GM12878 (cell line): ENCODE data around the gene PTCD3. TPM values are rescaled to one million over a fixed set of nuclear protein-coding genes. Genes with fewer than 3 reads are reported as not detected.

ENCODE experiments used
- ATAC-seq: fragments of 200-7000 bp; cut with Tn5 transposase; 3 replicates; pipeline ENCODE4 v1.9.1; 2020; ENCODE audit warnings: mild to moderate bottlenecking, moderate library complexity
- BruUV-seq: library from RNA; stranded (reverse); fragments of 400-500 nt; replicated peaks from 2 replicates; lab custom pipeline; 2021; lab: Mats Ljungman, UMichigan
- CTCF ChIA-PET: fragments of 300-600 bp; sonication (Branson Sonifier 250); formaldehyde crosslinking; extraction: SDS; loops from one replicate; lab custom pipeline; 2021; ENCODE audit warnings: inconsistent platforms; lab: Yijun Ruan, JAX
- POLR2A ChIA-PET: fragments of 350-600 bp; formaldehyde crosslinking; extraction: SDS; loops from one replicate; lab custom pipeline; 2021; ENCODE audit warnings: inconsistent platforms; lab: Charles Lee
- RAD21 ChIA-PET: fragments of 300-600 bp; sonication (Branson Sonifier 250); formaldehyde crosslinking; loops from one replicate; lab custom pipeline; 2023; ENCODE audit warnings: antibody characterized with exemption; ENCODE audit not compliant: unreplicated experiment; lab: Charles Lee
- SMC1A ChIA-PET: fragments of 300-600 bp; sonication (Branson Sonifier 250); formaldehyde crosslinking; loops from one replicate; lab custom pipeline; 2023; ENCODE audit not compliant: unreplicated experiment, uncharacterized antibody; lab: Charles Lee
- DNase-seq: peaks from one replicate; pipeline ENCODE4 v3.0.0-alpha.2; 2011; ENCODE audit warnings: low read depth, low spot score
- FAIRE-seq: peaks from 3 replicates; lab custom pipeline; 2011; peaks lifted over from hg19 to GRCh38; lab: Jason Lieb, UNC
- H2AFZ ChIP-seq: 2 replicates; pipeline ENCODE4 v1.6.0; 2011; ENCODE audit warnings: low read depth, low read length, control low read depth; ENCODE audit not compliant: control insufficient read depth
- H3K27ac ChIP-seq: 2 replicates; pipeline ENCODE4 v1.5.1; 2011; ENCODE audit warnings: control low read depth; ENCODE audit not compliant: control insufficient read depth, insufficient read depth
- H3K27me3 ChIP-seq, 2 experiments: replicated peaks in 1 of 2; 2 replicates each; pipeline versions ENCODE4 v1.6.0 to v1.6.1; 2011; ENCODE audit warnings: low read length in 1 of 2; ENCODE audit not compliant: control insufficient read depth in 2 of 2, insufficient read depth in 2 of 2
- H3K36me3 ChIP-seq, 2 experiments: 2 replicates each; pipeline ENCODE4 v1.5.1; 2011; ENCODE audit warnings: low read length in 1 of 2; ENCODE audit not compliant: control insufficient read depth in 2 of 2, insufficient read depth in 2 of 2
- H3K4me1 ChIP-seq: 2 replicates; pipeline ENCODE4 v1.6.1; 2011; ENCODE audit warnings: mild to moderate bottlenecking, low read length, moderate library complexity, mixed read lengths; ENCODE audit not compliant: control insufficient read depth, insufficient read depth
- H3K4me2 ChIP-seq: 2 replicates; pipeline ENCODE4 v1.6.0; 2011; ENCODE audit warnings: control low read depth; ENCODE audit not compliant: control insufficient read depth, insufficient read depth
- H3K4me3 ChIP-seq: fragments of 200-600 bp; sonication (generic); 2 replicates; pipeline ENCODE4 v1.5.1; 2016
- H3K79me2 ChIP-seq: 2 replicates; pipeline ENCODE4 v1.6.0; 2011; ENCODE audit warnings: low read length; ENCODE audit not compliant: control insufficient read depth, insufficient read depth
- H3K9ac ChIP-seq: 2 replicates; pipeline ENCODE4 v1.8.0; 2011; ENCODE audit warnings: low read length, control low read depth, mixed read lengths; ENCODE audit not compliant: control insufficient read depth, insufficient read depth
- H3K9me3 ChIP-seq: replicated peaks from 3 replicates; pipeline ENCODE4 v1.5.1; 2011; ENCODE audit warnings: mild to moderate bottlenecking, low read length; ENCODE audit not compliant: control insufficient read depth, insufficient read depth
- H4K20me1 ChIP-seq: 2 replicates; pipeline ENCODE4 v1.6.0; 2011; ENCODE audit not compliant: control insufficient read depth, insufficient read depth
- ATF3 ChIP-seq: IDR thresholded peaks from 2 replicates; pipeline ENCODE4 v1.6.1; 2011; ENCODE audit warnings: low read depth, mild to moderate bottlenecking, low read length, moderate library complexity, borderline replicate concordance; ENCODE audit errors: extremely low read depth
- ESRRA ChIP-seq: IDR thresholded peaks from 2 replicates; pipeline ENCODE4 v1.6.1; 2012; ENCODE audit warnings: mild to moderate bottlenecking, low read length, improper control_type of control experiment
- HCFC1 ChIP-seq: fragments of 150-350 bp; IDR thresholded peaks from 2 replicates; pipeline ENCODE4 v1.6.1; 2014; ENCODE audit warnings: low read length
- NRF1 ChIP-seq: conservative IDR thresholded peaks from 2 replicates; pipeline ENCODE4 v1.6.1; 2011; ENCODE audit warnings: mild to moderate bottlenecking, low read depth, low read length, improper control_type of control experiment
- ZNF217 ChIP-seq: fragments of 450-650 bp; IDR thresholded peaks from 2 replicates; pipeline ENCODE4 v1.6.1; 2017; ENCODE audit warnings: antibody characterized with exemption, mild to moderate bottlenecking
- WGBS: methylation state at CpG from one replicate; pipeline ENCODE4 v1.1.6; 2016; ENCODE audit warnings: low lambda C conversion rate; ENCODE audit not compliant: insufficient replicate concordance, insufficient coverage; ENCODE audit errors: missing lambda C conversion rate; 5-methylcytosine and 5-hydroxymethylcytosine counted together
- in situ Hi-C: fragments of 300-500 bp; cut with MboI; formaldehyde crosslinking; loops from 9 replicates; pipeline ENCODE4 v1.14.3; 2018; ENCODE audit warnings: mixed read lengths
- intact Hi-C: fragments of 100-400 bp; cut with micrococcal nuclease; formaldehyde crosslinking; loops from one replicate; pipeline ENCODE4 v1.14.2; 2022; ENCODE audit not compliant: unreplicated experiment
- polyA plus RNA-seq, 11 experiments: library from polyadenylated mRNA; depleted of rRNA in 4 of 11; unstranded in 6 of 11; stranded (reverse) in 5 of 11; fragments of >200 nt; fragmentation: Nextera tagmentation in 4 of 11; fragmentation: Illumina TruSeq in 1 of 11; extraction: Ambion mirVana in 4 of 11; extraction: Trizol in 1 of 11; gene quantifications; 1 replicate in 1 of 11; 2 replicates in 10 of 11; pipeline versions ENCODE4 v1.2.1 to v1.2.3, GENCODE V29; 2011 to 2016; ENCODE audit warnings: inconsistent platforms in 2 of 11, missing spikeins in 2 of 11, low read depth in 1 of 11
- total RNA-seq, 4 experiments: library from RNA; depleted of rRNA in 3 of 4; stranded (reverse); fragments of >200 nt in 3 of 4; fragmentation: Illumina TruSeq in 1 of 4; extraction: Trizol in 1 of 4; gene quantifications; 2 replicates each; pipeline versions ENCODE4 v1.2.1 to v1.2.3, GENCODE V29; 2013 to 2021
- TF ChIP-seq, protein P1 (sequence below): IDR thresholded peaks from 2 replicates; pipeline ENCODE4 v1.6.1; 2012; ENCODE audit warnings: improper control_type of control experiment, low read depth, low read length; ENCODE audit not compliant: insufficient replicate concordance

The PTCD3 gene
- total and polyA plus RNA-seq, 10 of the 15 experiments (the other 5 are each of a cell fraction or from before 2014, with no cell fraction given), result 44.7 to 177 (median 127) TPM

- POLR2A ChIA-PET, result interaction anchor here (0.6 to 1.1 kb wide), 2 partner anchors 23 to 35 kb away, joined by 3 to 5 read pairs; no protein-coding TSS in a partner anchor
- H3K79me2 ChIP-seq, result no peaks in the 10 kb centered on the region
- DNase-seq, result no peak
These were observed 35.2 kb upstream of the PTCD3 start for GRCh38 chr2:86070868-86071267.

More at GRCh38 chr2:86070868-86071267, 35.2 kb upstream of the PTCD3 start:
- H3K4me3 ChIP-seq, result no peak overlapping the region
- ChIA-PET SMC1A (interaction anchor here (0.7 to 2.4 kb wide), 6 partner anchors 9 to 244 kb away, joined by 3 to 18 read pairs (median 3); no protein-coding TSS in a partner anchor), RAD21 (interaction anchor here (1.9 kb wide), 1 partner anchor 9 kb away, joined by 4 read pairs; no protein-coding TSS in a partner anchor), CTCF (interaction anchor here (1.1 to 2.5 kb wide), 5 partner anchors 9 to 257 kb away, joined by 3 to 12 read pairs (median 4); no protein-coding TSS in a partner anchor)
- no TSS peak for BruUV-seq
- no peak overlapping the region for H3K9ac ChIP-seq
- FAIRE-seq (no peak), ATAC-seq (no peak)
- peaks cover 24 to 29% of the 10 kb centered on the region in 2 experiments for H3K36me3 ChIP-seq
- in situ Hi-C loops (loop anchor here (10.0 kb wide), 1 partner anchor 336 kb away; no protein-coding TSS in a partner anchor), intact Hi-C loops (no loop called here)
- peaks cover 6% of the 10 kb centered on the region for H3K4me1 ChIP-seq
- H3K9me3 ChIP-seq, result no peaks in the 10 kb centered on the region; the same call in 2 of the 3 replicates
- H3K4me2 ChIP-seq, result no peak overlapping the region
- WGBS, result 78% methylated on average over 2 of the region's 2 CpGs
- no peak overlapping the region for H3K27ac ChIP-seq
- no peak overlapping the region for H2AFZ ChIP-seq
- TF ChIP-seq HCFC1 (no peak), ESRRA (no peak), ZNF217 (no peak), ATF3 (no peak), NRF1 (no peak)
- TF ChIP-seq, protein P1, sequence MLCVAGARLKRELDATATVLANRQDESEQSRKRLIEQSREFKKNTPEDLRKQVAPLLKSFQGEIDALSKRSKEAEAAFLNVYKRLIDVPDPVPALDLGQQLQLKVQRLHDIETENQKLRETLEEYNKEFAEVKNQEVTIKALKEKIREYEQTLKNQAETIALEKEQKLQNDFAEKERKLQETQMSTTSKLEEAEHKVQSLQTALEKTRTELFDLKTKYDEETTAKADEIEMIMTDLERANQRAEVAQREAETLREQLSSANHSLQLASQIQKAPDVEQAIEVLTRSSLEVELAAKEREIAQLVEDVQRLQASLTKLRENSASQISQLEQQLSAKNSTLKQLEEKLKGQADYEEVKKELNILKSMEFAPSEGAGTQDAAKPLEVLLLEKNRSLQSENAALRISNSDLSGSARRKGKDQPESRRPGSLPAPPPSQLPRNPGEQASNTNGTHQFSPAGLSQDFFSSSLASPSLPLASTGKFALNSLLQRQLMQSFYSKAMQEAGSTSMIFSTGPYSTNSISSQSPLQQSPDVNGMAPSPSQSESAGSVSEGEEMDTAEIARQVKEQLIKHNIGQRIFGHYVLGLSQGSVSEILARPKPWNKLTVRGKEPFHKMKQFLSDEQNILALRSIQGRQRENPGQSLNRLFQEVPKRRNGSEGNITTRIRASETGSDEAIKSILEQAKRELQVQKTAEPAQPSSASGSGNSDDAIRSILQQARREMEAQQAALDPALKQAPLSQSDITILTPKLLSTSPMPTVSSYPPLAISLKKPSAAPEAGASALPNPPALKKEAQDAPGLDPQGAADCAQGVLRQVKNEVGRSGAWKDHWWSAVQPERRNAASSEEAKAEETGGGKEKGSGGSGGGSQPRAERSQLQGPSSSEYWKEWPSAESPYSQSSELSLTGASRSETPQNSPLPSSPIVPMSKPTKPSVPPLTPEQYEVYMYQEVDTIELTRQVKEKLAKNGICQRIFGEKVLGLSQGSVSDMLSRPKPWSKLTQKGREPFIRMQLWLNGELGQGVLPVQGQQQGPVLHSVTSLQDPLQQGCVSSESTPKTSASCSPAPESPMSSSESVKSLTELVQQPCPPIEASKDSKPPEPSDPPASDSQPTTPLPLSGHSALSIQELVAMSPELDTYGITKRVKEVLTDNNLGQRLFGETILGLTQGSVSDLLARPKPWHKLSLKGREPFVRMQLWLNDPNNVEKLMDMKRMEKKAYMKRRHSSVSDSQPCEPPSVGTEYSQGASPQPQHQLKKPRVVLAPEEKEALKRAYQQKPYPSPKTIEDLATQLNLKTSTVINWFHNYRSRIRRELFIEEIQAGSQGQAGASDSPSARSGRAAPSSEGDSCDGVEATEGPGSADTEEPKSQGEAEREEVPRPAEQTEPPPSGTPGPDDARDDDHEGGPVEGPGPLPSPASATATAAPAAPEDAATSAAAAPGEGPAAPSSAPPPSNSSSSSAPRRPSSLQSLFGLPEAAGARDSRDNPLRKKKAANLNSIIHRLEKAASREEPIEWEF, result no peak
- H4K20me1 ChIP-seq, result no peaks in the 10 kb centered on the region
- no peaks in the 10 kb centered on the region for H3K27me3 ChIP-seq
